ENCODE results near the gene NTRK3.

Gene NTRK3

GRCh38 chr15:87952736-87953287 is 303.7 kb downstream of the NTRK3 start:
- H2AFZ ChIP-seq (ENCODE audit: insufficient read depth, low read length, poor library complexity) = no peak overlapping the region
- no CpG with 5 or more reads among the region's 23 CpGs for WGBS (ENCODE audit: extremely low coverage, insufficient coverage, insufficient read length)
- H3K4me3 ChIP-seq (ENCODE audit: low read depth, low read length) = no peak overlapping the region
- no peak overlapping the region for H2AK5ac ChIP-seq (ENCODE audit: low read length)
- H3K79me2 ChIP-seq (ENCODE audit: control insufficient read depth, insufficient read depth, low read length, poor library complexity) = no peaks in the 10 kb centered on the region
- H3K79me1 ChIP-seq (ENCODE audit: low read length) = no peaks in the 10 kb centered on the region
- no peak overlapping the region for H4K8ac ChIP-seq (ENCODE audit: low read depth, low read length)
- H4K12ac ChIP-seq (ENCODE audit: low read depth, low read length) = no peak overlapping the region
- no peak overlapping the region for H2BK5ac ChIP-seq (ENCODE audit: low read depth, low read length, poor library complexity)
- H3K36me3 ChIP-seq (ENCODE audit: control insufficient read depth in 1 of 2, insufficient read depth in 2 of 2, low read length in 2 of 2) = no peaks in the 10 kb centered on the region
- no peak overlapping the region for H3K4ac ChIP-seq (ENCODE audit: low read depth, low read length)
- H3K4me2 ChIP-seq (ENCODE audit: low read length) = no peak overlapping the region
- no peak overlapping the region for H3K9ac ChIP-seq (ENCODE audit: low read length)
- no peak for DNase-seq
- no peaks in the 10 kb centered on the region for H3K27me3 ChIP-seq (ENCODE audit: insufficient read depth, low read length)
- H2BK120ac ChIP-seq (ENCODE audit: insufficient read depth, low read length, poor library complexity) = no peak overlapping the region
- no peak overlapping the region for H3K23ac ChIP-seq (ENCODE audit: low read length)
- H3K27ac ChIP-seq (ENCODE audit: low read depth, low read length) = no peak overlapping the region
- H4K91ac ChIP-seq (ENCODE audit: low read depth, low read length) = no peak overlapping the region
- H3K4me1 ChIP-seq (ENCODE audit: control insufficient read depth in 1 of 2, insufficient read depth in 2 of 2, low read length in 2 of 2) = no peaks in the 10 kb centered on the region
- no peak overlapping the region for H3K18ac ChIP-seq (ENCODE audit: low read length)
- no peak overlapping the region for H2BK12ac ChIP-seq (ENCODE audit: low read length)
- H3K14ac ChIP-seq (ENCODE audit: low read length) = no peak overlapping the region
- peaks cover 3% of the 10 kb centered on the region for H3K9me3 ChIP-seq (ENCODE audit: insufficient read depth, low read depth, low read length)

- H3K27ac ChIP-seq (ENCODE audit: low read depth, low read length) = no peak overlapping the region
- no peak overlapping the region for H3K4me2 ChIP-seq (ENCODE audit: low read length)
- no peak overlapping the region for H2AK5ac ChIP-seq (ENCODE audit: low read length)
- H3K4me3 ChIP-seq (ENCODE audit: low read depth, low read length) = no peak overlapping the region
- no peaks in the 10 kb centered on the region for H3K27me3 ChIP-seq (ENCODE audit: insufficient read depth, low read length)
- no CpG with 5 or more reads among the region's 6 CpGs for WGBS (ENCODE audit: extremely low coverage, insufficient coverage, insufficient read length)
- peaks cover 3% of the 10 kb centered on the region for H3K9me3 ChIP-seq (ENCODE audit: insufficient read depth, low read depth, low read length)
- H4K12ac ChIP-seq (ENCODE audit: low read depth, low read length) = no peak overlapping the region
- H2BK12ac ChIP-seq (ENCODE audit: low read length) = no peak overlapping the region
- H4K91ac ChIP-seq (ENCODE audit: low read depth, low read length) = no peak overlapping the region
- H3K4me1 ChIP-seq (ENCODE audit: control insufficient read depth in 1 of 2, insufficient read depth in 2 of 2, low read length in 2 of 2) = no peaks in the 10 kb centered on the region
- H2BK5ac ChIP-seq (ENCODE audit: low read depth, low read length, poor library complexity) = no peak overlapping the region
- H3K4ac ChIP-seq (ENCODE audit: low read depth, low read length) = no peak overlapping the region
- no peak overlapping the region for H3K14ac ChIP-seq (ENCODE audit: low read length)
- no peak overlapping the region for H3K18ac ChIP-seq (ENCODE audit: low read length)
- H2AFZ ChIP-seq (ENCODE audit: insufficient read depth, low read length, poor library complexity) = no peak overlapping the region
- no peaks in the 10 kb centered on the region for H3K79me1 ChIP-seq (ENCODE audit: low read length)
- H3K79me2 ChIP-seq (ENCODE audit: control insufficient read depth, insufficient read depth, low read length, poor library complexity) = no peaks in the 10 kb centered on the region
- H4K8ac ChIP-seq (ENCODE audit: low read depth, low read length) = no peak overlapping the region
- H2BK120ac ChIP-seq (ENCODE audit: insufficient read depth, low read length, poor library complexity) = no peak overlapping the region
- no peaks in the 10 kb centered on the region for H3K36me3 ChIP-seq (ENCODE audit: control insufficient read depth in 1 of 2, insufficient read depth in 2 of 2, low read length in 2 of 2)
- no peak overlapping the region for H3K23ac ChIP-seq (ENCODE audit: low read length)
- DNase-seq = no peak
- H3K9ac ChIP-seq (ENCODE audit: low read length) = no peak overlapping the region
Measured at GRCh38 chr15:87949575-87950223, 306.8 kb downstream of the NTRK3 start.

GRCh38 chr15:87949151-87949574 is 307.4 kb downstream of the NTRK3 start:
- WGBS (ENCODE audit: extremely low coverage, insufficient coverage, insufficient read length) = no CpG with 5 or more reads among the region's 7 CpGs
- no peaks in the 10 kb centered on the region for H3K27me3 ChIP-seq (ENCODE audit: insufficient read depth, low read length)
- H3K23ac ChIP-seq (ENCODE audit: low read length) = no peak overlapping the region
- no peak overlapping the region for H3K27ac ChIP-seq (ENCODE audit: low read depth, low read length)
- H3K4me1 ChIP-seq (ENCODE audit: control insufficient read depth in 1 of 2, insufficient read depth in 2 of 2, low read length in 2 of 2) = no peaks in the 10 kb centered on the region
- H2BK5ac ChIP-seq (ENCODE audit: low read depth, low read length, poor library complexity) = no peak overlapping the region
- no peak overlapping the region for H3K4ac ChIP-seq (ENCODE audit: low read depth, low read length)
- DNase-seq = no peak
- H3K9ac ChIP-seq (ENCODE audit: low read length) = no peak overlapping the region
- H2BK120ac ChIP-seq (ENCODE audit: insufficient read depth, low read length, poor library complexity) = no peak overlapping the region
- no peak overlapping the region for H2AK5ac ChIP-seq (ENCODE audit: low read length)
- no peak overlapping the region for H4K12ac ChIP-seq (ENCODE audit: low read depth, low read length)
- peaks cover 3% of the 10 kb centered on the region for H3K9me3 ChIP-seq (ENCODE audit: insufficient read depth, low read depth, low read length)
- H3K36me3 ChIP-seq (ENCODE audit: control insufficient read depth in 1 of 2, insufficient read depth in 2 of 2, low read length in 2 of 2) = no peaks in the 10 kb centered on the region
- H3K14ac ChIP-seq (ENCODE audit: low read length) = no peak overlapping the region
- no peak overlapping the region for H3K4me3 ChIP-seq (ENCODE audit: low read depth, low read length)
- no peak overlapping the region for H2AFZ ChIP-seq (ENCODE audit: insufficient read depth, low read length, poor library complexity)
- H3K79me2 ChIP-seq (ENCODE audit: control insufficient read depth, insufficient read depth, low read length, poor library complexity) = no peaks in the 10 kb centered on the region
- no peak overlapping the region for H2BK12ac ChIP-seq (ENCODE audit: low read length)
- no peak overlapping the region for H3K18ac ChIP-seq (ENCODE audit: low read length)
- no peak overlapping the region for H4K91ac ChIP-seq (ENCODE audit: low read depth, low read length)
- no peak overlapping the region for H3K4me2 ChIP-seq (ENCODE audit: low read length)
- H3K79me1 ChIP-seq (ENCODE audit: low read length) = no peaks in the 10 kb centered on the region
- no peak overlapping the region for H4K8ac ChIP-seq (ENCODE audit: low read depth, low read length)

- H4K91ac ChIP-seq (ENCODE audit: low read depth, low read length) = no peak overlapping the region
- H3K9ac ChIP-seq (ENCODE audit: low read length) = no peak overlapping the region
- H4K8ac ChIP-seq (ENCODE audit: low read depth, low read length) = no peak overlapping the region
- no peak overlapping the region for H3K4me3 ChIP-seq (ENCODE audit: low read depth, low read length)
- no peak overlapping the region for H3K18ac ChIP-seq (ENCODE audit: low read length)
- no peak overlapping the region for H2BK12ac ChIP-seq (ENCODE audit: low read length)
- peaks cover 3% of the 10 kb centered on the region for H3K9me3 ChIP-seq (ENCODE audit: insufficient read depth, low read depth, low read length)
- H3K27ac ChIP-seq (ENCODE audit: low read depth, low read length) = no peak overlapping the region
- no peak overlapping the region for H3K4me2 ChIP-seq (ENCODE audit: low read length)
- H3K14ac ChIP-seq (ENCODE audit: low read length) = no peak overlapping the region
- H3K36me3 ChIP-seq (ENCODE audit: control insufficient read depth in 1 of 2, insufficient read depth in 2 of 2, low read length in 2 of 2) = no peaks in the 10 kb centered on the region
- no peak overlapping the region for H3K23ac ChIP-seq (ENCODE audit: low read length)
- DNase-seq = no peak
- H2BK5ac ChIP-seq (ENCODE audit: low read depth, low read length, poor library complexity) = no peak overlapping the region
- H4K12ac ChIP-seq (ENCODE audit: low read depth, low read length) = no peak overlapping the region
- no peak overlapping the region for H2BK120ac ChIP-seq (ENCODE audit: insufficient read depth, low read length, poor library complexity)
- H3K4me1 ChIP-seq (ENCODE audit: control insufficient read depth in 1 of 2, insufficient read depth in 2 of 2, low read length in 2 of 2) = no peaks in the 10 kb centered on the region
- H3K27me3 ChIP-seq (ENCODE audit: insufficient read depth, low read length) = no peaks in the 10 kb centered on the region
- no peak overlapping the region for H2AFZ ChIP-seq (ENCODE audit: insufficient read depth, low read length, poor library complexity)
- H3K79me1 ChIP-seq (ENCODE audit: low read length) = no peaks in the 10 kb centered on the region
- WGBS (ENCODE audit: extremely low coverage, insufficient coverage, insufficient read length) = no CpG with 5 or more reads among the region's 3 CpGs
- no peak overlapping the region for H2AK5ac ChIP-seq (ENCODE audit: low read length)
- no peak overlapping the region for H3K4ac ChIP-seq (ENCODE audit: low read depth, low read length)
- no peaks in the 10 kb centered on the region for H3K79me2 ChIP-seq (ENCODE audit: control insufficient read depth, insufficient read depth, low read length, poor library complexity)
Measured at GRCh38 chr15:87947560-87947959, 309.0 kb downstream of the NTRK3 start.

Data from trophoblast cell (in vitro differentiated cells and primary cell).